Keratinocyte (primary cell): ENCODE results near the gene ARX. TPM values are rescaled to one million over a fixed set of nuclear protein-coding genes. Genes with fewer than 3 reads are reported as not detected.

ENCODE experiments used
- DNase-seq: peaks from one replicate; pipeline ENCODE4 v3.0.0-alpha.2; 2011; ENCODE audit warnings: low read depth, missing footprints, low spot score
- FAIRE-seq: peaks from 2 replicates; lab custom pipeline; 2011; peaks lifted over from hg19 to GRCh38; lab: Jason Lieb, UNC
- H2AFZ ChIP-seq: 2 replicates; pipeline ENCODE4 v1.6.0; 2012; ENCODE audit warnings: low read length, control low read depth, inconsistent platforms; ENCODE audit not compliant: control insufficient read depth
- H3K27ac ChIP-seq: 2 replicates; pipeline ENCODE4 v1.5.1; 2011; ENCODE audit warnings: low read length; ENCODE audit not compliant: control insufficient read depth, insufficient read depth
- H3K27me3 ChIP-seq: 3 replicates; pipeline ENCODE4 v1.6.0; 2011; ENCODE audit warnings: low read length; ENCODE audit not compliant: control insufficient read depth, insufficient read depth; ENCODE audit errors: extremely low read depth
- H3K36me3 ChIP-seq, 2 experiments: 2 replicates in 1 of 2; 3 replicates in 1 of 2; pipeline ENCODE4 v1.5.1; 2011; ENCODE audit warnings: low read length in 2 of 2, mild to moderate bottlenecking in 1 of 2; ENCODE audit not compliant: control insufficient read depth in 2 of 2, insufficient read depth in 2 of 2; ENCODE audit errors: extremely low read depth in 1 of 2
- H3K4me1 ChIP-seq: 3 replicates; pipeline ENCODE4 v1.5.1; 2011; ENCODE audit warnings: low read length; ENCODE audit not compliant: control insufficient read depth, insufficient read depth; ENCODE audit errors: extremely low read depth
- H3K4me2 ChIP-seq: 3 replicates; pipeline ENCODE4 v1.6.0; 2011; ENCODE audit warnings: low read depth, low read length; ENCODE audit not compliant: control insufficient read depth, insufficient read depth; ENCODE audit errors: extremely low read depth
- H3K4me3 ChIP-seq, 3 experiments: fragments of 200-600 bp in 1 of 3; sonication (generic) in 1 of 3; 2 replicates in 2 of 3; 3 replicates in 1 of 3; pipeline ENCODE4 v1.5.1; 2011 to 2016; ENCODE audit warnings: low read length in 3 of 3, mild to moderate bottlenecking in 3 of 3, control low read depth in 2 of 3, inconsistent platforms in 1 of 3, low read depth in 1 of 3, mixed read lengths in 1 of 3, mixed run types in 1 of 3, moderate library complexity in 1 of 3; ENCODE audit not compliant: control insufficient read depth in 2 of 3, insufficient read depth in 2 of 3; ENCODE audit errors: extremely low read depth in 1 of 3
- H3K79me2 ChIP-seq: 2 replicates; pipeline ENCODE4 v1.6.0; 2012; ENCODE audit warnings: low read length; ENCODE audit not compliant: control insufficient read depth, insufficient read depth
- H3K9ac ChIP-seq: 3 replicates; pipeline ENCODE4 v1.6.0; 2011; ENCODE audit warnings: low read length; ENCODE audit not compliant: control insufficient read depth, insufficient read depth; ENCODE audit errors: extremely low read depth
- H3K9me1 ChIP-seq: 3 replicates; pipeline ENCODE4 v1.6.0; 2011; ENCODE audit warnings: low read length; ENCODE audit not compliant: control insufficient read depth, insufficient read depth; ENCODE audit errors: extremely low read depth
- H3K9me3 ChIP-seq: 2 replicates; pipeline ENCODE4 v1.5.1; 2012; ENCODE audit warnings: low read depth, low read length; ENCODE audit not compliant: control insufficient read depth
- H4K20me1 ChIP-seq: 3 replicates; pipeline ENCODE4 v1.6.0; 2011; ENCODE audit warnings: low read length; ENCODE audit not compliant: control insufficient read depth, insufficient read depth; ENCODE audit errors: extremely low read depth
- EZH2 ChIP-seq: IDR thresholded peaks from one replicate; pipeline ENCODE4 v1.6.1; 2012; ENCODE audit warnings: inconsistent platforms, mild to moderate bottlenecking, low read length, moderate library complexity
- dilution Hi-C: fragments of 300-500 bp; cut with MboI; formaldehyde crosslinking; loops from one replicate; pipeline ENCODE4 v1.7.0; 2020; ENCODE audit warnings: low sequenced_read_pairs; ENCODE audit not compliant: extremely low pct_ligation_motif_present
- polyA plus RNA-seq, 5 experiments: library from polyadenylated mRNA; depleted of rRNA in 3 of 5; stranded (reverse) in 3 of 5; stranded (forward) in 1 of 5; unstranded in 1 of 5; fragments of >200 nt; gene quantifications; 1 replicate in 1 of 5; 2 replicates in 3 of 5; 3 replicates in 1 of 5; pipeline versions ENCODE4 v1.2.1 to v1.2.3, GENCODE V29; 2011 to 2012; ENCODE audit warnings: missing spikeins in 2 of 5, low read depth in 1 of 5, low replicate concordance in 1 of 5
- TF ChIP-seq, protein P1 (sequence below), 3 experiments: IDR thresholded peaks in 1 of 3; conservative IDR thresholded peaks in 1 of 3; optimal IDR thresholded peaks in 1 of 3; 2 replicates in 2 of 3; 3 replicates in 1 of 3; pipeline versions ENCODE3 to v1.5.1; 2011; ENCODE audit warnings: low read length in 3 of 3, mild to moderate bottlenecking in 3 of 3, moderate library complexity in 2 of 3, control low read depth in 1 of 3, inconsistent platforms in 1 of 3; ENCODE audit not compliant: insufficient read depth in 2 of 3; ENCODE audit errors: extremely low read depth in 1 of 3

The ARX gene
- polyA plus RNA-seq, 1 donor (not counting 4 experiments of a cell fraction or from before 2014, with no cell fraction given) = not detected

DNA sequence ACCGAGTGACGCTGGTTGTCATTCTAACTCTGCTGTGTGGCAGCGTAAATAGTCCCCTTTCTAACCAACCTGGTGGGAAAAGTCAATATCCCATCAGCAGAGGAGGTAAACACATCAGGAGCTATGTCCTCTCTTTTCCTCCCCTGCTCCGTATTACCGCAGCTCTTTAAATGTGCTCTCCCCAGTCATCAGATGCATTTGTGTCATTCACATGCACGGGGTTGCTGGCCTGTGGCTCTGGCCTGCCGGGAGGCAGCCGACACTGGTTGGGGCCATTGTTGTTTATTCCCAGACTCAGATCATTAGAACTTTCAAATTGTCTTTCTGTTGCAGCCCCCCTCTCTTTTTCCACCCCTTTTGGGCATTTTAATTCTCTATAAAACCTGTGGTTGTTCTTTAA is 21.9 kb downstream of the ARX start:
- no peak overlapping the region for H3K4me3 ChIP-seq
- DNase-seq (no peak), FAIRE-seq (no peak)
- no peaks in the 10 kb centered on the region for H3K27me3 ChIP-seq
- H2AFZ ChIP-seq = no peak overlapping the region
- no peak overlapping the region for H3K9ac ChIP-seq
- H3K27ac ChIP-seq = no peak overlapping the region
- no peaks in the 10 kb centered on the region for H4K20me1 ChIP-seq
- no peaks in the 10 kb centered on the region for H3K4me1 ChIP-seq
- H3K4me2 ChIP-seq = no peak overlapping the region
- no peaks in the 10 kb centered on the region for H3K36me3 ChIP-seq
- H3K79me2 ChIP-seq = no peaks in the 10 kb centered on the region
- no peaks in the 10 kb centered on the region for H3K9me3 ChIP-seq
- TF ChIP-seq, protein P1, sequence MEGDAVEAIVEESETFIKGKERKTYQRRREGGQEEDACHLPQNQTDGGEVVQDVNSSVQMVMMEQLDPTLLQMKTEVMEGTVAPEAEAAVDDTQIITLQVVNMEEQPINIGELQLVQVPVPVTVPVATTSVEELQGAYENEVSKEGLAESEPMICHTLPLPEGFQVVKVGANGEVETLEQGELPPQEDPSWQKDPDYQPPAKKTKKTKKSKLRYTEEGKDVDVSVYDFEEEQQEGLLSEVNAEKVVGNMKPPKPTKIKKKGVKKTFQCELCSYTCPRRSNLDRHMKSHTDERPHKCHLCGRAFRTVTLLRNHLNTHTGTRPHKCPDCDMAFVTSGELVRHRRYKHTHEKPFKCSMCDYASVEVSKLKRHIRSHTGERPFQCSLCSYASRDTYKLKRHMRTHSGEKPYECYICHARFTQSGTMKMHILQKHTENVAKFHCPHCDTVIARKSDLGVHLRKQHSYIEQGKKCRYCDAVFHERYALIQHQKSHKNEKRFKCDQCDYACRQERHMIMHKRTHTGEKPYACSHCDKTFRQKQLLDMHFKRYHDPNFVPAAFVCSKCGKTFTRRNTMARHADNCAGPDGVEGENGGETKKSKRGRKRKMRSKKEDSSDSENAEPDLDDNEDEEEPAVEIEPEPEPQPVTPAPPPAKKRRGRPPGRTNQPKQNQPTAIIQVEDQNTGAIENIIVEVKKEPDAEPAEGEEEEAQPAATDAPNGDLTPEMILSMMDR (optimal IDR thresholded peaks at IDR 0.05 in 1 of 3, IDR thresholded peaks at IDR 0.05 in 1 of 3, conservative IDR thresholded peaks at IDR 0.05 in 1 of 3; ENCODE audit: extremely low read depth in 1 of 3, insufficient read depth in 2 of 3, low read length in 3 of 3) = no peak
- no peak for TF ChIP-seq EZH2
- dilution Hi-C loops = no loop called here
- H3K9me1 ChIP-seq = no peaks in the 10 kb centered on the region

GRCh38 chrX:24990535-24990934 is 25.2 kb downstream of the ARX start:
- Histone ChIP-seq H4K20me1 (no peaks in the 10 kb centered on the region), H3K36me3 (no peaks in the 10 kb centered on the region), H3K79me2 (no peaks in the 10 kb centered on the region), H3K27ac (no peak overlapping the region), H3K9me3 (no peaks in the 10 kb centered on the region), H2AFZ (no peak overlapping the region), H3K9ac (no peak overlapping the region), H3K4me2 (no peak overlapping the region), H3K4me3 (no peak overlapping the region), H3K9me1 (no peaks in the 10 kb centered on the region), H3K27me3 (no peaks in the 10 kb centered on the region), H3K4me1 (no peaks in the 10 kb centered on the region)
- DNase-seq (no peak), FAIRE-seq (no peak)
- dilution Hi-C loops = no loop called here
- TF ChIP-seq EZH2 = no peak
- TF ChIP-seq, protein P1 (optimal IDR thresholded peaks at IDR 0.05 in 1 of 3, IDR thresholded peaks at IDR 0.05 in 1 of 3, conservative IDR thresholded peaks at IDR 0.05 in 1 of 3; ENCODE audit: extremely low read depth in 1 of 3, insufficient read depth in 2 of 3, low read length in 3 of 3) = no peak
